IPS-11a (cell line): ENCODE data around the gene SUMF1.

Experiments used
- H3K4me3 ChIP-seq: one replicate; pipeline ENCODE4 v1.5.1; 2013; ENCODE audit warnings: low read depth, low read length, control low read depth

SUMF1 gene

GRCh38 chr3:4497843-4498324, 30.8 kb upstream of the SUMF1 start:
- H3K4me3 ChIP-seq, result no peak overlapping the region

GRCh38 chr3:4497005-4497692, 30.1 kb upstream of the SUMF1 start:
- H3K4me3 ChIP-seq, result no peak overlapping the region

- no peak overlapping the region for H3K4me3 ChIP-seq
Measured at GRCh38 chr3:4496087-4496452, 29.0 kb upstream of the SUMF1 start.

- H3K4me3 ChIP-seq, result no peak overlapping the region
Measured at GRCh38 chr3:4495294-4496086, 28.4 kb upstream of the SUMF1 start.

DNA sequence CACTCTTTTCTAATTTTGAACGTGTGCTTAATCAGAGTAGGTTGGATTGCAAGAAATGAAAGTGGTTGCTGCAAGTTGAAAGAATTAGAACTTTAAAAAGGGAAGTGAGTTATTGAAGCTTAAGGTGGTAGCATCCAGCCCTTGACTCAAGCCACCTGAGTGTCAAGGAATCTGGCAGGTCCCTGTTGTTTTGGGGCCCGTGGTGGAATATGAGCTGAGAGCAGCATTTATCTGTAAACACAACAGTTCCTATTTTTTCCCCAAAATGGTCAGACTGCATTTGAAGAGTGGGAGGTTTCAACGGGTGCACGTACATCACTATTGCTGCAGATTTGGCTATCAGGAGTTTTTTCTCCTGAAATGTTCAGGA, 27.8 kb upstream of the SUMF1 start:
- no peak overlapping the region for H3K4me3 ChIP-seq

- H3K4me3 ChIP-seq, result peak overlapping the region; percentile 58
Measured at GRCh38 chr3:4493941-4494894, 27.1 kb upstream of the SUMF1 start.

DNA sequence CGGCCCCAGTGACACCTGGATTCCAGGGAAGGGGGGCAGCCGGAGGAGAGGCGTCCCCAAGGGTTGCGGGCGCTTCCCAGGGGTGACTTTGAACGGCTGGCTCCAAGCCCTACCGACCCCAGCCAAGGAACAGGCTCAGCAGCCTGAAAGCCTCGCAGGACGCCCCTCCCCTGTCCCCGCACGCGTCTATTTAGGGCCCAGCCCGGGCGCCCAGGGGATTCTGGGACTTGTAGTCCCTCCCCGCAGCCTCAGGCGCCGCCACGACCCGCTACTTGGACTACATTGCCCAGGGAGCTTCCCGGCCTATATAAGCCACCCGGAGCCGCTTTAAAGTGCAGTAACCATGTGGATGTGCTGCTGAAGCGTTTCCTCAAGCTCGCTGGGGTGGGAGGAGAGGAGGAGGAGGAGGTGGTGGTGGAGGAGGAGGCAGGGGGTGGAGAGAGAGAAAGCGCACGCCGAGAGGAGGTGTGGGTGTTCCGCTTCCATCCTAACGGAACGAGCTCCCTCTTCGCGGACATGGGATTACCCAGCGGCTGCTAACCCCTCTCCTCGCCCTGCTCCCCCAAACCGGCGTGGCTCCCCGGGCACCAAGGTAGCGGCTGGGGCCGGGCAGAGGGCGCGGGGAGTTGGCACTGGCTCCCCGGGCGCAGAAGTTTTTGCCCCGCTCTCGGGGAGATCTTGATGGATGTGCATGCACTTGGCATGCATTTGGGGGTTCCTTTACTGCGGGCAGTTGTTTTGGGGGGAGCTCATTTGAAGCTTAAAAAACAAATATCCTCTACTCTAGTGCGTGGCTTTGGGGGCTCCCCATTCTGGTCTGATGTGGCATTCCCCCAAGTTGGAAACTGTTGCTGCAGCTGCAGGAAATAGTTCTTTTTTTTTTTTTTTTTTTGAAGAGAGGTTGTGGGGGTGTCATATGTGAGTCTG, 26.2 kb upstream of the SUMF1 start, which contains the start of gene ITPR1:
Gene ITPR1 (plus strand): TSS at position 335 of the 927 bp plus-strand sequence. CDS start 23,144 bp downstream, outside the sequence.
- peak within 1 kb of the TSS; percentile 76 for H3K4me3 ChIP-seq

DNA sequence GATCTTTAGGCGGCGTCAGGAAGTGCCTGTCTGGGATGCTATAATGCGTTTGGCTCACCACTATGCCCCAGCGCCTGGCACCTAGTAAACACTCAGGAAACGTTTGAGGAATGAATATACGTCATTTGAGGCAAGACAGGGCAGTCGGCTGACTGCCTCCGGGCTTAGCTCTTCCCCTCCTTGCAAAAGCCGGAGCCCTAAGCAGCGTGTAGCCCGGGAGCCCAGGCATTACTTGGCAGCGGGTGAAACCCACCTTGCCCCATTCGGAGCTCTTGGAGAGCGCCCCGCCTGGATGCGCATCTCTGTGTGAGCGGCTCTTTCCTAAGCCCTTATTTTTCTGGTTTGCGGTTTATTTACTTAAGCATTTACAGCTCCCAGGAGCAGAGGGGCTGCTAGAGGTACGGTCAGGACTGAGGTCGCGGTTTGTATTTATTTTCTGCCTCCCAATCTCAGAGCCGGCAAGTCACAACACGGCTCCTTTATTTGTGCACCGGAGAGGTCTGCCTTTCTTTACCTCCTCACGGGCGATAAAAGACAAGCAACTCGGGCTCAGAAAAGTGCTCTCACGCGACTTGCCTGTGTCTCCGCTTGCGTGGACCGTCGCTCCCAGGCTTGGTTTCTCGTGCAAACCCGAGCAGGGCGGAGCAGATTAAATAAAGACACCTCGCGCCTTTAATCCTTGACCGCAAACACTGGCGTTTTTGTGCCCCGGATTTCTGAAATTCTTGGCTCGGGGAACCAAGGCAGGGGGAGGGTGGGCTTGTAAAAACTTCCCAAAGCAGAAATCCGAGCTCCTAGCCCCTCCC, 25.3 kb upstream of the SUMF1 start:
- H3K4me3 ChIP-seq, result peak overlapping the region; percentile 76

GRCh38 chr3:4491855-4492207, 24.8 kb upstream of the SUMF1 start:
- peak overlapping the region; percentile 76 for H3K4me3 ChIP-seq

- no peak overlapping the region for H3K4me3 ChIP-seq
Measured at GRCh38 chr3:4478261-4478660, 11.2 kb upstream of the SUMF1 start.

- no peak overlapping the region for H3K4me3 ChIP-seq
Measured at GRCh38 chr3:4476496-4476895, 9.4 kb upstream of the SUMF1 start.

DNA sequence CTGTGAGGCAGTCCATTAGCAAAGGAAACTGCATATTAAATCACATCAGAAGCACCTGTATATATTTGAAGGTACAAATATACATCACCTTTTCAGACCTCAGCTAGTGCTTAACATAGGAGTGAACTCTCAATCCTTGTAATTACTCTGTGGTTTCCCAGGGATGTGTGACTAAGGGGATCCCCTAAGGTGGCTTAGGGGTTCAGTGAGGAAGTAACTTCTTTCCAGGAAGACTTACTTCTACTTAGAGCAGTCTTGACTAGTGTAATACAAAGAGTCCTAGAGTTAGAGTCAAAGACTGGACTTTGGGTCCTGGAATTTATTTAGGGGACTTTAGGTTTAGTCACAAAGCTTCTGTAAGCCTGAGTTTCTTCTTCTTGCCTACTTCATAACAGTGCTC, 8.7 kb upstream of the SUMF1 start:
- no peak overlapping the region for H3K4me3 ChIP-seq

DNA sequence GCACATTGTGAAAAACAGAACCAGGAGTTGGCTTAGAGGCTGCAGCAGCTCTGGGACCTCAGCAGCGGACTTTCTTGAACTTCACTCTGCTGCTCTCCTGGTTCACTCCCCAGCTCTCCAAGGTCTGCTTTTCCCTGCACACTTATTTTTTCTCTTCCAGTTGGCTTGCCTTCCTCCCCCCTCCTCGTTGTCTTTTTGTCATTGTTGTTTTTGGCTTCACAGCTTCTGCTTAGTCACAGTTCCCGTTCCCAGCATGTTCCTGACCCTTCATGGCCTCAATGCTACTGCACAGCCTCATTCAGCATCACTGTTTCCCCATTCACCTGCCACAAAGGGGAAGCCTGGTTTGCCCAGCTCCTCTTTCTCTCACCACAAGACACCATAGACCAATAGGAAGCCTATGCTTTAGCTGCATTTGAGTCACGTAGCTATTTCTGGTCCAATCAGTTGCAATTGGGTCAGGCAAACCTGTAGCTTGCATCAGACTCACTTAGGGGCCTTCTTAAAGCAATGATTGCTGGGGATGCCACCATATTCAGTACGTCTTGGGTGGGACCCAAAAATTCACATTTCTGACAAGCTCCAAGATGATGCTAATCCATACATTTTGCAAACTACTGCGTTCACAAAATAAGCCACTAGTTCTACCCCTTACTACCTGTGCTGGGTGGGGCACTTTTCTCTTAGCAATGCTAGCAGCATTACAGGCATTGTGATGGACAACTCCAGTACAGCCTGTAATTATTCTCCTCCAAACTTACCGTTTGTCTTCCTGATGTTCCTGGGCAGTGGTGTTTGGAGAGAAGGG, 7.8 kb upstream of the SUMF1 start:
- H3K4me3 ChIP-seq, result no peak overlapping the region

DNA sequence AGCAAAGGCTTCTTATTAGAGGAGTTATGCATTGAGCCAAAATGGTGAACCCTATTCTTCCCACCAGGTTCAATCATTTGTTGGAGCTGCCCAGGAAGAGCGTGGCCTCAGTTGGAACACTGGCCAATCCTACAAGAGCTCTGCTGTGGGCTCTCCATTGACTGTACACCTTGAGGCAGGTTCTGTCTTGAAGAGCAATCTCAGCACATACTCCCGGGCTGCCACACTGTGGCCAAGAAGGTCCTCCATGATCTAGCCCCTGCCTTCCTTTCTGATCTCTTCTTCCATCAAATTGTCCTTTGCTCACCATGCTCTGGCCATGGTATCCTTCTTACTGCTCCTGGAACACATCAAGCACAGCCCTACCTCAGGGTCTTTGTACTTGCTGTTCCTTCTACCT, 5.7 kb upstream of the SUMF1 start:
- H3K4me3 ChIP-seq, result no peak overlapping the region

- H3K4me3 ChIP-seq, result no peak overlapping the region
Measured at GRCh38 chr3:4472312-4472711, 5.2 kb upstream of the SUMF1 start.

- no peak overlapping the region for H3K4me3 ChIP-seq
Measured at GRCh38 chr3:4471907-4472306, 4.8 kb upstream of the SUMF1 start.

- H3K4me3 ChIP-seq, result peak overlapping the region; percentile 78
Measured at GRCh38 chr3:4467522-4467867, 426 bp upstream of the SUMF1 start.

GRCh38 chr3:4464576-4464975, 2.5 kb downstream of the SUMF1 start:
- no peak overlapping the region for H3K4me3 ChIP-seq
